Heart left ventricle (tissue), 16 donors: ENCODE data around the gene TMED3. TPM values are rescaled to one million over a fixed set of nuclear protein-coding genes. Genes with fewer than 3 reads are reported as not detected.

ENCODE experiments used
- ATAC-seq, 4 donors: fragments of 200-7000 bp; cut with Tn5 transposase; one replicate each; pipeline ENCODE4 v1.9.1; 2020 to 2022; ENCODE audit warnings: moderate library complexity in 4 of 4, mild to moderate bottlenecking in 3 of 4, moderate number of reproducible peaks in 1 of 4
- DNase-seq, 5 donors: peaks; one replicate each; pipeline ENCODE4 v3.0.0-alpha.2; 2020
- H3K27ac ChIP-seq, 12 donors: fragments of 200-600 bp; sonication (generic) in 4 of 12; one replicate each; pipeline versions ENCODE4 v1.5.0 to v1.8.0; 2016 to 2022; ENCODE audit warnings: mild to moderate bottlenecking in 2 of 12
- H3K27me3 ChIP-seq, 9 donors: fragments of 200-600 bp; sonication (generic) in 2 of 9; one replicate each; pipeline versions ENCODE4 v1.5.1 to v1.8.0; 2016 to 2022; ENCODE audit warnings: mild to moderate bottlenecking in 3 of 9
- H3K36me3 ChIP-seq, 9 donors: fragments of 200-600 bp; sonication (generic) in 2 of 9; one replicate each; pipeline versions ENCODE4 v1.5.0 to v1.8.0; 2018 to 2022; ENCODE audit warnings: mild to moderate bottlenecking in 2 of 9
- H3K4me1 ChIP-seq, 12 donors: fragments of 200-600 bp; sonication (generic) in 4 of 12; one replicate each; pipeline versions ENCODE4 v1.5.0 to v1.8.0; 2016 to 2022; ENCODE audit warnings: mild to moderate bottlenecking in 3 of 12
- H3K4me3 ChIP-seq, 12 donors: fragments of 200-600 bp; sonication (generic) in 4 of 12; one replicate each; pipeline versions ENCODE4 v1.5.0 to v1.8.0; 2017 to 2022; ENCODE audit warnings: mild to moderate bottlenecking in 9 of 12, moderate library complexity in 4 of 12
- H3K9me3 ChIP-seq, 12 donors: fragments of 200-600 bp; sonication (generic) in 4 of 12; one replicate each; pipeline versions ENCODE4 v1.5.0 to v1.8.0; 2016 to 2022; ENCODE audit warnings: mild to moderate bottlenecking in 1 of 12
- CTCF ChIP-seq, 12 donors: fragments of 200-600 bp; sonication (generic) in 4 of 12; IDR thresholded peaks; one replicate each; pipeline versions ENCODE4 v1.5.0 to v1.8.0; 2018 to 2022; ENCODE audit warnings: antibody characterized with exemption in 12 of 12, mild to moderate bottlenecking in 5 of 12
- POLR2A ChIP-seq, 2 donors: fragments of 450-650 bp; IDR thresholded peaks; one replicate each; pipeline ENCODE4 v1.6.1; 2017; ENCODE audit warnings: antibody characterized with exemption in 2 of 2, mild to moderate bottlenecking in 2 of 2, moderate library complexity in 2 of 2
- WGBS, 4 donors: extraction: QIAGEN DNeasy Blood & Tissue Kit in 2 of 4; methylation state at CpG; one replicate each; pipeline versions ENCODE4 v1.1.5 to v1.1.7; 2013 to 2018; 5-methylcytosine and 5-hydroxymethylcytosine counted together
- intact Hi-C, 10 donors: fragments of 100-400 bp; cut with DNase I; formaldehyde crosslinking; loops; one replicate each; pipeline versions ENCODE4 v1.11.1 to v1.14.2; 2022
- polyA plus RNA-seq, 2 donors: library from polyadenylated mRNA; stranded (reverse); fragments of 200-250 nt; gene quantifications; one replicate each; pipeline ENCODE4 v1.2.3, GENCODE V29; 2013
- total RNA-seq, 9 donors: library from RNA; depleted of rRNA in 2 of 9; stranded (reverse); fragments of >200 nt in 2 of 9; fragmentation: NEBNext Ultra II Directional in 3 of 9; extraction: Animal tissue kit (Norgen Biotek cat#: 25700) in 3 of 9; gene quantifications; one replicate each; pipeline versions ENCODE4 v1.1.0 to v1.2.4, GENCODE V29; 2016 to 2023
- donor health status: ischemic (EF 13 %, LVEDD 7.1; RV severe dilation, severe dysfunction).
- donor health status: healthy with polysubstance abuse.
- donor health status: DM: no; HTN: yes; CAD: no.
- donor health status: DM: no; HTN: no; CAD: no.
- donor health status: ischemic (EF 25% LVEDD 6.9; RV normal size, moderate dysfunction).
- donor health status: ischemic (EF 25% LVEDD 5.7; RV mildly dilated, moderate dysfunction).
- donor health status: healthy.
- donor health status: DM: yes; HTN: yes; CAD: no.
- donor health status: ischemic (EF 35%, LVEDD 5.7; RV mildly dilated, moderate dysfunction).
- donor health status: nonischemic (EF 11% LVEDD 7.7; RV severe dilation, severe dysfunction).
- donor health status: DM: yes; HTN: yes; CAD: no.
- donor health status: PGD.
- donor health status: ischemic (EF 29% LVEDD 5.4; RV normal size, mild dysfunction).
- donor health status: nonischemic (EF 23%, LVEDD 6.1; RV moderate dilation, normal function).

Gene TMED3
- total and polyA plus RNA-seq, 11 donors, result 16.5 to 48.2 (median 24.6) TPM

DNA sequence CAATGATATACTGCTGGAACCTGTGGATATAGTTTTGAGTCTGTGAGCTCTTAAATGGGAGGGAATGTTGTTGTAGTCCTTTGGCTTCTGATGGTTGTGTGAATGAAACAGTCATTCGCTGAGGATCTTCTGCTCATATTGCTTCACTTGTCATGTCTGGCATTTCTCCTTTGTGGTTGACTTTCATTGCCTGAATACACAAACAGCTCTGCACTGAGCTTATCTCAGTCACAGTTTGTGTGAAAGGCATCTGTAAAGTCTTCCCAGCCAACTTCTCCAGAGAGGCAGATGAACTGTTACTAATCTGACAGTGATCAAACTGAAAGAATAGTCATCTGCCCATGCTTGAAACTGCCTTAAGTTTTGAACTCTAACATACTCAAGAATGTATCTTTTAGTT lies 59.8 kb downstream of the TMED3 start:
- intact Hi-C loops, result no loop called here
- TF ChIP-seq CTCF (IDR thresholded peaks at IDR 0.05) (no peak), POLR2A (IDR thresholded peaks at IDR 0.05) (no peak)
- Histone ChIP-seq H3K27ac (no peak overlapping the region), H3K4me1 (no peaks in the 10 kb centered on the region), H3K27me3 (no peaks in the 10 kb centered on the region), H3K36me3 (no peaks in the 10 kb centered on the region), H3K4me3 (no peak overlapping the region), H3K9me3 (no peaks in the 10 kb centered on the region)
- WGBS, 4 donors, result 36 to 44% (median 40%) methylated on average over 1 of the region's 1 CpG
- DNase-seq (no peak), ATAC-seq (no peak)

DNA sequence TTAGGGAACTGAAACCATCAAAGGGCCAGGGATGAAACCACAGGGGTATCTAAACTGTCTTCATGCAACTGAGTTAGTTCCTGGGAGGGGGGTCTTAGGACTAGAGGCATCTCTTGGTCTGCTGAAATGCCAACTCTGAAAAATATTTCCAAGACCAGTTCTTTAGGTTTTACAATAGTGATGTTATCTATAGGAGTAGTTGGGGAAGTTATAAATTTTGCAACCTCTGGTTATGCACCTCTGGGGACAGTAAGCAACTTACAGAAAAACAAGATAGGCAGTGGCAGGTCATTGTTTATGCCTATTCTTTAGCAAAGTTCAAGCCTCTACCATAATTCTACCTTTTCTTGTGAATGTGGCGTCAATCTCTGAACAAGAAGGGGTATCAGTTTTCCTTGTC lies 60.7 kb downstream of the TMED3 start:
- WGBS, 4 donors, result 95 to 100% (median 99%) methylated on average over 1 of the region's 1 CpG
- no peak overlapping the region for H3K27ac ChIP-seq
- no peak for DNase-seq
- no peaks in the 10 kb centered on the region for H3K27me3 ChIP-seq
- H3K36me3 ChIP-seq, result no peaks in the 10 kb centered on the region
- intact Hi-C loops, result no loop called here
- no peaks in the 10 kb centered on the region for H3K4me1 ChIP-seq
- ATAC-seq, result no peak
- no peaks in the 10 kb centered on the region for H3K9me3 ChIP-seq
- TF ChIP-seq CTCF (IDR thresholded peaks at IDR 0.05) (no peak), POLR2A (IDR thresholded peaks at IDR 0.05) (no peak)
- no peak overlapping the region for H3K4me3 ChIP-seq

GRCh38 chr15:79372428-79372827 lies 61.5 kb downstream of the TMED3 start:
- Histone ChIP-seq H3K36me3 (no peaks in the 10 kb centered on the region), H3K4me3 (no peak overlapping the region), H3K27ac (no peak overlapping the region), H3K27me3 (no peaks in the 10 kb centered on the region), H3K9me3 (no peaks in the 10 kb centered on the region), H3K4me1 (no peaks in the 10 kb centered on the region)
- 65 to 70% (median 70%) methylated on average over 2 of the region's 2 CpGs for WGBS, 4 donors
- TF ChIP-seq CTCF (IDR thresholded peaks at IDR 0.05), result no peak
- no peak for TF ChIP-seq POLR2A (IDR thresholded peaks at IDR 0.05)
- intact Hi-C loops, result no loop called here
- DNase-seq (no peak), ATAC-seq (no peak)

Other genes with a start within 250 kb of the TMED3 start
- under 1 TPM in 3 of 9 donors, not detected in 6; 0.12 to 0.40 (median 0.25) TPM for gene RASGRF1, start 220.3 kb upstream of the TMED3 start, total RNA-seq
- not detected for gene RASGRF1, start 220.3 kb upstream of the TMED3 start, polyA plus RNA-seq
- gene ANKRD34C, start 28.4 kb upstream of the TMED3 start, total RNA-seq, result 1 to 10 TPM in 2 of 9 donors, under 1 TPM in 7; 0.09 to 2.0 (median 0.47) TPM
- under 1 TPM in 1 of 2 donors, not detected in 1; 0.15 TPM for gene ANKRD34C, start 28.4 kb upstream of the TMED3 start, polyA plus RNA-seq
- gene MINAR1, start 121.2 kb downstream of the TMED3 start, total RNA-seq, result under 1 TPM in 7 of 9 donors, not detected in 2; 0.04 to 0.29 (median 0.14) TPM
- gene MINAR1, start 121.2 kb downstream of the TMED3 start, polyA plus RNA-seq, result under 1 TPM; 0.04 to 0.06 TPM